ENCODE measurements around the gene STRA8.

- no peak for TF ChIP-seq POLR2A (IDR thresholded peaks at IDR 0.05; ENCODE audit: low read depth, low read length)
- no peak for TF ChIP-seq TAF1 (IDR thresholded peaks at IDR 0.05; ENCODE audit: low read depth, low read length)
- TF ChIP-seq POLR2AphosphoS5 (IDR thresholded peaks at IDR 0.05; ENCODE audit: low read depth, low read length), result no peak
- TF ChIP-seq SPI1 (IDR thresholded peaks at IDR 0.05; ENCODE audit: low read depth, low read length), result no peak
- no peak for TF ChIP-seq PAX5 (IDR thresholded peaks at IDR 0.05; ENCODE audit: insufficient read depth, low read length, severe bottlenecking)
- no peak for TF ChIP-seq POU2F2 (IDR thresholded peaks at IDR 0.05; ENCODE audit: low read depth, low read length)
Observed at GRCh38 chr7:135247746-135248471, 14.3 kb downstream of the STRA8 start.
